Measurements from ENCODE around the gene FADD. TPM values are rescaled to one million over a fixed set of nuclear protein-coding genes. Genes with fewer than 3 reads are reported as not detected.

Gene FADD
- total and polyA plus RNA-seq, 5 experiments from 2014 or later = 7.2 to 37.8 (median 19.3) TPM

- peak overlapping the region in 1 of 10 donors; percentile 65 for H3K27ac Mint-ChIP-seq
Observed at GRCh38 chr11:70233034-70233433, 29.9 kb downstream of the FADD start.

GRCh38 chr11:70233511-70233934 is 30.4 kb downstream of the FADD start:
- Mint-ChIP-seq H3K36me3 (no peaks in the 10 kb centered on the region), H3K27me3 (peaks cover 0 to 10% (median 3%) of the 10 kb centered on the region in 5 donors), H3K4me1 (peaks cover 0 to 2% (median 0%) of the 10 kb centered on the region in 4 donors), H3K4me3 (no peak overlapping the region), H3K9me3 (no peaks in the 10 kb centered on the region), H3K27ac (peak overlapping the region in 1 of 10 donors; percentile 4)
- DNase-seq (no peak), ATAC-seq (no peak)
- POLR2A ChIA-PET = no interaction called here

More at GRCh38 chr11:70233034-70233433, 29.9 kb downstream of the FADD start:
- Mint-ChIP-seq H3K4me3 (no peak overlapping the region), H3K9me3 (no peaks in the 10 kb centered on the region), H3K36me3 (no peaks in the 10 kb centered on the region), H3K27me3 (peaks cover 0 to 10% (median 3%) of the 10 kb centered on the region in 5 donors), H3K4me1 (peaks cover 0 to 2% (median 0%) of the 10 kb centered on the region in 4 donors)
- no peak for DNase-seq
- POLR2A ChIA-PET = no interaction called here
- no peak for ATAC-seq

- Mint-ChIP-seq H3K4me1 (peaks cover 0 to 2% (median 0%) of the 10 kb centered on the region in 4 donors), H3K4me3 (no peak overlapping the region), H3K36me3 (no peaks in the 10 kb centered on the region), H3K27me3 (peaks cover 0 to 10% (median 3%) of the 10 kb centered on the region in 5 donors), H3K9me3 (no peaks in the 10 kb centered on the region), H3K27ac (peak overlapping the region in 1 of 10 donors; percentile 4)
- no peak for DNase-seq
- POLR2A ChIA-PET = no interaction called here
- no peak for ATAC-seq
Observed at GRCh38 chr11:70233962-70234361, 30.9 kb downstream of the FADD start.

- peaks cover 0 to 2% (median 0%) of the 10 kb centered on the region in 4 donors for H3K4me1 Mint-ChIP-seq
- ATAC-seq (no peak), DNase-seq (no peak)
- no peak overlapping the region for H3K27ac Mint-ChIP-seq
- peaks cover 6 to 18% (median 11%) of the 10 kb centered on the region in 5 donors for H3K27me3 Mint-ChIP-seq
- POLR2A ChIA-PET = no interaction called here
- H3K36me3 Mint-ChIP-seq = no peaks in the 10 kb centered on the region
- no peaks in the 10 kb centered on the region for H3K9me3 Mint-ChIP-seq
- no peak overlapping the region for H3K4me3 Mint-ChIP-seq
Observed at GRCh38 chr11:70240337-70240736, 37.2 kb downstream of the FADD start.

- Mint-ChIP-seq H3K4me3 (no peak overlapping the region), H3K4me1 (peaks cover 0 to 2% (median 0%) of the 10 kb centered on the region in 4 donors), H3K27me3 (peaks cover 6 to 18% (median 11%) of the 10 kb centered on the region in 5 donors), H3K9me3 (no peaks in the 10 kb centered on the region), H3K36me3 (no peaks in the 10 kb centered on the region), H3K27ac (no peak overlapping the region)
- POLR2A ChIA-PET = no interaction called here
- no peak for DNase-seq
- ATAC-seq = no peak
Observed at GRCh38 chr11:70241709-70242108, 38.6 kb downstream of the FADD start.

- no peaks in the 10 kb centered on the region for H3K36me3 Mint-ChIP-seq
- H3K4me3 Mint-ChIP-seq = no peak overlapping the region
- no peak for ATAC-seq
- H3K27ac Mint-ChIP-seq = no peak overlapping the region
- POLR2A ChIA-PET = no interaction called here
- peaks cover 0 to under 1% (median 0%) of the 10 kb centered on the region in 4 donors for H3K4me1 Mint-ChIP-seq
- H3K27me3 Mint-ChIP-seq = peaks cover 6 to 18% (median 10%) of the 10 kb centered on the region in 5 donors
- DNase-seq = no peak
- H3K9me3 Mint-ChIP-seq = no peaks in the 10 kb centered on the region
Observed at GRCh38 chr11:70242885-70243284, 39.8 kb downstream of the FADD start.

- ATAC-seq (no peak), DNase-seq (no peak)
- no peaks in the 10 kb centered on the region for H3K36me3 Mint-ChIP-seq
- no peak overlapping the region for H3K27ac Mint-ChIP-seq
- no peaks in the 10 kb centered on the region for H3K9me3 Mint-ChIP-seq
- POLR2A ChIA-PET = interaction anchor here (0.9 kb wide), 1 partner anchor 16 kb away, joined by 4 read pairs; no protein-coding TSS in a partner anchor
- H3K27me3 Mint-ChIP-seq = peaks cover 6 to 18% (median 10%) of the 10 kb centered on the region in 5 donors
- H3K4me1 Mint-ChIP-seq = no peaks in the 10 kb centered on the region
- no peak overlapping the region for H3K4me3 Mint-ChIP-seq
Observed at GRCh38 chr11:70243912-70244652, 41.0 kb downstream of the FADD start.

- H3K27ac Mint-ChIP-seq = no peak overlapping the region
- POLR2A ChIA-PET = interaction anchor here (0.9 kb wide), 1 partner anchor 16 kb away, joined by 4 read pairs; no protein-coding TSS in a partner anchor
- no peaks in the 10 kb centered on the region for H3K4me1 Mint-ChIP-seq
- no peak for DNase-seq
- H3K4me3 Mint-ChIP-seq = no peak overlapping the region
- no peak for ATAC-seq
- no peaks in the 10 kb centered on the region for H3K36me3 Mint-ChIP-seq
- peaks cover 2 to 12% (median 6%) of the 10 kb centered on the region in 5 donors for H3K27me3 Mint-ChIP-seq
- no peaks in the 10 kb centered on the region for H3K9me3 Mint-ChIP-seq
Observed at GRCh38 chr11:70244698-70245097, 41.6 kb downstream of the FADD start.

- Mint-ChIP-seq H3K9me3 (no peaks in the 10 kb centered on the region), H3K4me1 (no peaks in the 10 kb centered on the region), H3K27me3 (peaks cover 1 to 9% (median 8%) of the 10 kb centered on the region in 5 donors), H3K36me3 (no peaks in the 10 kb centered on the region), H3K4me3 (no peak overlapping the region), H3K27ac (no peak overlapping the region)
- DNase-seq = no peak
- POLR2A ChIA-PET = no interaction called here
- no peak for ATAC-seq
Observed at GRCh38 chr11:70246196-70246595, 43.1 kb downstream of the FADD start.

- POLR2A ChIA-PET = no interaction called here
- Mint-ChIP-seq H3K4me3 (no peak overlapping the region), H3K27me3 (peaks cover 1 to 10% (median 8%) of the 10 kb centered on the region in 5 donors), H3K4me1 (no peaks in the 10 kb centered on the region), H3K27ac (no peak overlapping the region), H3K9me3 (no peaks in the 10 kb centered on the region), H3K36me3 (no peaks in the 10 kb centered on the region)
- DNase-seq (no peak), ATAC-seq (no peak)
Observed at GRCh38 chr11:70247042-70247709, 44.1 kb downstream of the FADD start.

GRCh38 chr11:70247710-70248072 is 44.6 kb downstream of the FADD start:
- Mint-ChIP-seq H3K27ac (no peak overlapping the region), H3K9me3 (no peaks in the 10 kb centered on the region), H3K36me3 (no peaks in the 10 kb centered on the region), H3K4me1 (peaks cover 0 to under 1% (median 0%) of the 10 kb centered on the region in 4 donors), H3K27me3 (peaks cover under 1 to 10% (median 5%) of the 10 kb centered on the region in 5 donors), H3K4me3 (no peak overlapping the region)
- POLR2A ChIA-PET = no interaction called here
- DNase-seq (no peak), ATAC-seq (no peak)

- no peak overlapping the region for H3K27ac Mint-ChIP-seq
- peaks cover 0 to 13% (median 4%) of the 10 kb centered on the region in 5 donors for H3K27me3 Mint-ChIP-seq
- DNase-seq = peak in 1 of 10 donors; percentile 31
- H3K9me3 Mint-ChIP-seq = no peaks in the 10 kb centered on the region
- POLR2A ChIA-PET = interaction anchor here (0.6 kb wide), 2 partner anchors 30 to 32 kb away, joined by 3 to 4 read pairs; no protein-coding TSS in a partner anchor
- no peak for ATAC-seq
- no peaks in the 10 kb centered on the region for H3K36me3 Mint-ChIP-seq
- no peak overlapping the region for H3K4me3 Mint-ChIP-seq
- peaks cover 0 to 2% (median 0%) of the 10 kb centered on the region in 4 donors for H3K4me1 Mint-ChIP-seq
Observed at GRCh38 chr11:70250876-70251658, 48.0 kb downstream of the FADD start.

Data from naive thymus-derived CD8-positive, alpha-beta T cell (primary cell).